ENCODE data around the gene CDC45. TPM values are rescaled to one million over a fixed set of nuclear protein-coding genes. Genes with fewer than 3 reads are reported as not detected.

Gene CDC45
- total RNA-seq, 1 donor: 10.4 TPM

DNA sequence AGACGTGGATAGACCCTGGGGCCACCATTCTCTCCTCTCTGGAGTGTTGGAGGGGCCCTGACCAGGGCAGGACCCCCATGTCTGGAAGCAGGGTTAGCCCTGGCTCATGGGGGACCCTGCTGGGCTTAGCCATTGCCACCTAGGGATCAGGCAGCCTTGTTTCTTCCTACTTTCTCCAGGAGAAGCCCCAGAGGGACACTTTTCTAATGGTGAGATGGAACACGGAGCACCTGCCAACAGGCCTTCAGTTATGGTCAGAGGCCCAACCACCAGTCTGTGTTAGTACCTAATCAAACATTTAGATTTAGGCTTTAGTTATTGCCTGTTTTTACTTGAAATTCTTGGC lies 30.3 kb upstream of the CDC45 start:
- DNase-seq (ENCODE audit: low read depth): no peak
- H3K4me3 ChIP-seq (ENCODE audit: low read depth, low read length): no peak overlapping the region
- TF ChIP-seq, protein P1, sequence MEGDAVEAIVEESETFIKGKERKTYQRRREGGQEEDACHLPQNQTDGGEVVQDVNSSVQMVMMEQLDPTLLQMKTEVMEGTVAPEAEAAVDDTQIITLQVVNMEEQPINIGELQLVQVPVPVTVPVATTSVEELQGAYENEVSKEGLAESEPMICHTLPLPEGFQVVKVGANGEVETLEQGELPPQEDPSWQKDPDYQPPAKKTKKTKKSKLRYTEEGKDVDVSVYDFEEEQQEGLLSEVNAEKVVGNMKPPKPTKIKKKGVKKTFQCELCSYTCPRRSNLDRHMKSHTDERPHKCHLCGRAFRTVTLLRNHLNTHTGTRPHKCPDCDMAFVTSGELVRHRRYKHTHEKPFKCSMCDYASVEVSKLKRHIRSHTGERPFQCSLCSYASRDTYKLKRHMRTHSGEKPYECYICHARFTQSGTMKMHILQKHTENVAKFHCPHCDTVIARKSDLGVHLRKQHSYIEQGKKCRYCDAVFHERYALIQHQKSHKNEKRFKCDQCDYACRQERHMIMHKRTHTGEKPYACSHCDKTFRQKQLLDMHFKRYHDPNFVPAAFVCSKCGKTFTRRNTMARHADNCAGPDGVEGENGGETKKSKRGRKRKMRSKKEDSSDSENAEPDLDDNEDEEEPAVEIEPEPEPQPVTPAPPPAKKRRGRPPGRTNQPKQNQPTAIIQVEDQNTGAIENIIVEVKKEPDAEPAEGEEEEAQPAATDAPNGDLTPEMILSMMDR (IDR thresholded peaks at IDR 0.05; ENCODE audit: insufficient read depth, low read depth, low read length): no peak

DNA sequence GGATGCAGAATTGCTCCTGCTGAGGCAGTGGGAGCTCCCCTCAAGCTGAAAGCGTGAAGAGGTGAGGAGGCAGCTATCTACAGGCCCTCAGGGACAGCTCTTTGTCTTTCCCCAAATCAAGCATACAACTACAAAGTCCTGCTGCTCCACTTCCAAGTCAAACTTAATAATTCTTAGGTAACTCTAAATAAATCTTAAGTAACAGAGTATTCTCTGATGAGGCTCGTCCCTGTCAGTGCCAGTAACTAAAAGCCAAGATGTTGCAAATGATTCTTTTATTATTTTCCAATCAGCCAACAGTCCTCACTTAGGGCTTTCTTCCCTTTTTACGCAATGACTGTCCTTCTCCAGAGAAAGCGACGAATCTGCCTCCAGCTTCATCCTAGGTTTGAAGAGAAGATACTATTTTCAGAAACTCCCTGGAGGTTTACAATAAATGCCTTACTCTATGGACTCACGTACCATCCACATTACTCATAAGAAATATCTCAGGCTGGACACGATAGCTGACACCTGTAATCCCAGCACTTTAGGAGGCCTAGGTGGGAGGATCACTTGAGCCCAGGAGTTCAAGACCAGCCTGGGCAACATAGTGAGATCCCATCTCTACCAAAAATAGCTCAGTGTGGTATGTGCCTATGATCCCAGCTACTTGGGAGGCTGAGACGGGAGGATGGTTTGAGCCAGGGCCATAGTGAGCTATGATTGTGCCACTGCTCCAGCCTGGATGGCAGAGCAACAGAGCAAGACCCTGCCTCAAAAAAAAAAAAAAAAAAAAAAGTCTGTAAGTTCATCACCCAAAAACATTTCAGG lies 29.2 kb upstream of the CDC45 start:
- TF ChIP-seq, protein P1 (IDR thresholded peaks at IDR 0.05; ENCODE audit: insufficient read depth, low read depth, low read length): no peak
- H3K4me3 ChIP-seq (ENCODE audit: low read depth, low read length): no peak overlapping the region
- no peak for DNase-seq (ENCODE audit: low read depth)

DNA sequence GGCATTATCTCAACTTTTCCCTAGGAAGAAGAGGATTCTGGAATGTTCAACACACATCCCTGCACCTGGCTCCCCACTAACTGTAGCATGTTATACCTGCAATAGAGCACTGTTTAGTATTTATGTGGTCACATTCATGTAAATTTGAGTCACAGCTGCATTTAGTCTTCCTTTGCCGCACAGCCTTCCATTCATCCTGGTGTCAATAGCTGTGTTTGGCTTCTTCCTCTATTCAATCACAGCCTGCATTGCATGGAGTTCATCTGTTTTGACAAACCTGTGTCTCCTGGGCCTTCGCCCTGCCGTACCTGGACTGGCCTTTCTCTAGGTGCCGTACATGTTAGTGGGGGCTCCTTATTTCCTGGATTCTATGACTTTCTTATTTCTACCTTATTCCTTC lies 28.1 kb upstream of the CDC45 start:
- DNase-seq (ENCODE audit: low read depth): no peak
- H3K4me3 ChIP-seq (ENCODE audit: low read depth, low read length): no peak overlapping the region
- TF ChIP-seq, protein P1 (IDR thresholded peaks at IDR 0.05; ENCODE audit: insufficient read depth, low read depth, low read length): no peak

DNA sequence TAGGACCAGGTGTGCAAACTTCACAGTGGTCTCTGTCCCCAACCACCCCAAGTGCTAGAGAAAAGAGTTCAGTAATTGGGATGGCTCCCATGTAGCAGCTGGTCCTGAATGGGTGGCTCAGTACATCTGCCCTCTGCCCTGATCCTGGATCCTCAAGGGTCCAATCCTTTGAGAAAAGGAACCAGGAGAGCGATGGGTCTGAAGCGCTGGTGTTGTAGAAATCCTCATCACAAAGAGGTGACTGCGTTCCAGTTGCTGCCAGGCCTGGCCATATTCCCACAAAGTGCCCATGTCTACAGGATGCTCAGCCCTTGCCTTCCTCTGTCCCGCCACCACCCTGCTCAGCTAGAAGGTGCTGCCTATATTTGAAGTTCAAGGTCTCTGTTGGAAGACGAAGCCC lies 26.0 kb upstream of the CDC45 start:
- no peak for DNase-seq (ENCODE audit: low read depth)
- TF ChIP-seq, protein P1 (IDR thresholded peaks at IDR 0.05; ENCODE audit: insufficient read depth, low read depth, low read length): no peak
- H3K4me3 ChIP-seq (ENCODE audit: low read depth, low read length): no peak overlapping the region

DNA sequence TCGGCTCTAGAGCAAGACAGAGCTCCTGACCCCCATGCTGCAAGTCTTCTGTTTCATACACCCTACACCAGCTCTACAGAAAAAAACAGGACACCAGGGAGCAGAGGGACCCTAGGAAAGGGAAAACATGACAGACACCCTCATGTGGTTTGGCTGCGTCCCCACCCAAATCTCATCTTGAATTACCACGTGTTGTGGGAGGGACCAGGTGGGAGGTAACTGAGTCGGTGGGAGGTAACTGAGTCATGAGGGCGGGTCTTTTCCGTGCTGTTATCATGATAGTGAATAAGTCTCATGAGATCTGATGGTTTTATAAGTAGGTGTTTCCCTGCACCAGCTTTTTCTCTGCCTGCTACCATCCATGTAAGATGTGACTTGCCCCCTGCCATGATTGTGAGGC lies 25.6 kb upstream of the CDC45 start:
- DNase-seq (ENCODE audit: low read depth): no peak
- TF ChIP-seq, protein P1 (IDR thresholded peaks at IDR 0.05; ENCODE audit: insufficient read depth, low read depth, low read length): no peak

DNA sequence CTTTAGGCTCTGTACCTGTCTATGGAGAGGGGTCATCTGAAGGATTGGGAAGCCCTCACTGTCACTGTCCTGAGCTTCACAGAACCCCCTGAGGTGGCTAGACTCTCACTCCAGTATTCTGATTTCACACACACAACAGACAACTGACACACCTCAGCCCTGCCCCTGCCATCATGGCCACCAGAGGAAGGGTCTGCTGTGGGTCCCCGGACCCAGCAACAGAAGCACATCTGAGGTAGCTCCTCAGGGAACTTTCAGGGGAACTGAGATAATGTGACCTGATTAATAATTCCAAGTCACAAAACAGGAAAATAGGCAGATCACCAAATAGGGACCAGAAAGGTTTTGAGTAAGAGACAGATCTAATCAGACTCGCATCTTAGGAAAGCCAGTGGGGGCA lies 24.7 kb upstream of the CDC45 start:
- DNase-seq (ENCODE audit: low read depth): no peak
- TF ChIP-seq, protein P1 (IDR thresholded peaks at IDR 0.05; ENCODE audit: insufficient read depth, low read depth, low read length): no peak
- H3K4me3 ChIP-seq (ENCODE audit: low read depth, low read length): no peak overlapping the region

More for the DNA sequence above, 25.6 kb upstream of the CDC45 start:
- no peak overlapping the region for H3K4me3 ChIP-seq (ENCODE audit: low read depth, low read length)

All from fibroblast of villous mesenchyme (primary cell).